ENCODE data around the gene BDH1. TPM values are rescaled to one million over a fixed set of nuclear protein-coding genes. Genes with fewer than 3 reads are reported as not detected.

The BDH1 gene
- total and polyA plus RNA-seq, 2 of the 13 experiments (the other 11 are each of a cell fraction or from before 2014, with no cell fraction given) = 21.2 to 71.9 TPM

DNA sequence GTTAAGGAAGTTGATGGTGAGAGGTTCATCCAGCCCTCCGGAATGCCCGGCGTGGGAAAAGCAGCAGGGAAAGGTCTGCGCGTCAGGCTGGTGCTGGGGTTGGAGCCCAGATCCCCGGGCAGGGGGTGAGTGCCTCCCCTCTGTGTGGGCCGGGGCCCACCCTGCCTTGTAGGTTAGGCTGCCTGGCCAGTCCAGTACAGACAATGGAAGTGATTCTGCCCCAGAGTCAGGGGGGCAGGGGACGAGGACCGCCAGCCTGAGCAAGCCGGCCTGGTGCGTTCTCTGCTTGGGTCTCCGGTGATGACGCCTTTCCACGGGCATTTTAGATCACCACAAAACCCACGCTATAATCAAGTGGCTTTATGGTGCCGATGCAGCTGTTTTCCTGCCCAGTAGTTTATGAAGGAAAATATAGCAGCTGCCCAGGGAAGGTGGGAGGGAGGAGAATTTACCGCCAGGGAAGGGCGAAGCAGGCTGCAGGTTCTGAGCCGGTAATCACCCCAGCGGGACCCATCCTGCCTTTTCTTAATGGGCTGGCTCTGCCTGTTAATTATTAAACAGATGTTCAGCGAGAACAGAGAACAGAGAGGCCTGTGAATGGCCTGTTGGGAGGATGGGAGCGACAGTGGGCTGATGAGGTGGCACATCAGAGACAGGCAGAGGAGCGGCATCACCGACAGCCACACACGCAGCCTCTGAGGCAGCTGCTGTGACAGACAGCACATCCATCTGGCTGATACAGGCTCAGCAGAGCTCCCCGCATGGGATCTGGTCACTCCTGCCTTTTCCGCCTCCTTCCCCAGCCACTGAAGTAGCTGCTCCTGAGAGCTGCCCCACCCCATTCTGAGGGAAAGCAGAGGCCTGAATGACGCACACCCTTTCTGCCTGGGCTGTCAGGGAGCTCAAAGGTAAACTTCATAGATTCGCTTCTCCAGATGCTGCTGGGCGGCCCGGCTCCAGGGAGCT is 35.2 kb downstream of the BDH1 start (continued):
- TF ChIP-seq ZNF761 (CRISPR knock-in tag; conservative IDR thresholded peaks at IDR 0.05) = peak; percentile 54; the same call in 1 of the 2 replicates
- TF ChIP-seq RCOR2 (CRISPR knock-in tag; IDR thresholded peaks at IDR 0.05) = no peak; the same call in 1 of the 2 replicates
- TF ChIP-seq CAMTA2 (CRISPR knock-in tag; IDR thresholded peaks at IDR 0.05; ENCODE audit: borderline replicate concordance) = no peak
- peak; percentile 34 for TF ChIP-seq PHF8 (CRISPR knock-in tag; IDR thresholded peaks at IDR 0.05)
- TF ChIP-seq SNRNP70 (IDR thresholded peaks at IDR 0.05; ENCODE audit: low read depth, low read length) = no peak
- no peak; the same call in 1 of the 2 replicates for TF ChIP-seq ZNF800 (CRISPR knock-in tag; IDR thresholded peaks at IDR 0.05)
- TF ChIP-seq NR2F6 (IDR thresholded peaks at IDR 0.05) = no peak
- TF ChIP-seq NR2F6 (CRISPR knock-in tag; IDR thresholded peaks at IDR 0.05) = no peak
- TF ChIP-seq ZNF792 (CRISPR knock-in tag; IDR thresholded peaks at IDR 0.05) = no peak; the same call in none of the 2 replicates
- TF ChIP-seq NRL (CRISPR knock-in tag; IDR thresholded peaks at IDR 0.05; ENCODE audit: borderline replicate concordance) = no peak; the same call in none of the 2 replicates
- TF ChIP-seq SMAD9 (CRISPR knock-in tag; IDR thresholded peaks at IDR 0.05) = no peak
- TF ChIP-seq ZNF574 (CRISPR knock-in tag; IDR thresholded peaks at IDR 0.05) = peak; percentile 76
- 0 out of 2 replicates have a peak, but pooled peaks have one; percentile 37 for TF ChIP-seq ZNF564 (CRISPR knock-in tag; IDR thresholded peaks at IDR 0.05)
- peak; percentile 35; the same call in 1 of the 2 replicates for TF ChIP-seq ELF3 (CRISPR knock-in tag; IDR thresholded peaks at IDR 0.05)
- no peak for TF ChIP-seq GZF1 (CRISPR knock-in tag; IDR thresholded peaks at IDR 0.05)
- TF ChIP-seq, protein P1, sequence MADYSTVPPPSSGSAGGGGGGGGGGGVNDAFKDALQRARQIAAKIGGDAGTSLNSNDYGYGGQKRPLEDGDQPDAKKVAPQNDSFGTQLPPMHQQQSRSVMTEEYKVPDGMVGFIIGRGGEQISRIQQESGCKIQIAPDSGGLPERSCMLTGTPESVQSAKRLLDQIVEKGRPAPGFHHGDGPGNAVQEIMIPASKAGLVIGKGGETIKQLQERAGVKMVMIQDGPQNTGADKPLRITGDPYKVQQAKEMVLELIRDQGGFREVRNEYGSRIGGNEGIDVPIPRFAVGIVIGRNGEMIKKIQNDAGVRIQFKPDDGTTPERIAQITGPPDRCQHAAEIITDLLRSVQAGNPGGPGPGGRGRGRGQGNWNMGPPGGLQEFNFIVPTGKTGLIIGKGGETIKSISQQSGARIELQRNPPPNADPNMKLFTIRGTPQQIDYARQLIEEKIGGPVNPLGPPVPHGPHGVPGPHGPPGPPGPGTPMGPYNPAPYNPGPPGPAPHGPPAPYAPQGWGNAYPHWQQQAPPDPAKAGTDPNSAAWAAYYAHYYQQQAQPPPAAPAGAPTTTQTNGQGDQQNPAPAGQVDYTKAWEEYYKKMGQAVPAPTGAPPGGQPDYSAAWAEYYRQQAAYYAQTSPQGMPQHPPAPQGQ (CRISPR knock-in tag; IDR thresholded peaks at IDR 0.05; ENCODE audit: borderline replicate concordance) = no peak
- no peak for TF ChIP-seq ARHGAP35 (CRISPR knock-in tag; IDR thresholded peaks at IDR 0.05; ENCODE audit: borderline replicate concordance)
- TF ChIP-seq, protein P2, sequence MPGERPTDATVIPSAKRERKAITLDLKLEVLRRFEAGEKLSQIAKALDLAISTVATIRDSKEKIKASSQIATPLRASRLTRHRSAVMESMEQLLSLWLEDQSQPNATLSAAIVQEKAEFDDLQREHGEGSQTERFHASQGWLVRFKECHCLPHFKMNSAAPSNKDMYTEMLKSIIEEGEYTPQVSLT (CRISPR knock-in tag; IDR thresholded peaks at IDR 0.05; ENCODE audit: borderline replicate concordance, low read depth) = no peak
- TF ChIP-seq ZNF512 (CRISPR knock-in tag; IDR thresholded peaks at IDR 0.05) = no peak
